Fibroblast of lung (primary cell): ENCODE data around the gene ITGB8. TPM values are rescaled to one million over a fixed set of nuclear protein-coding genes. Genes with fewer than 3 reads are reported as not detected.

Source experiments
- DNase-seq, 2 donors: peaks; one replicate each; pipeline versions ENCODE4 v3.0.0 to v3.0.0-alpha.2; 2010; ENCODE audit warnings: low read depth in 2 of 2
- H2AFZ ChIP-seq: 2 replicates; pipeline ENCODE4 v1.5.1; 2012; ENCODE audit warnings: low read length, control low read depth, inconsistent platforms
- H3K27ac ChIP-seq: 2 replicates; pipeline ENCODE4 v1.5.1; 2011; ENCODE audit warnings: low read length, control low read depth; ENCODE audit not compliant: insufficient read depth
- H3K27me3 ChIP-seq: 2 replicates; pipeline ENCODE4 v1.5.1; 2011; ENCODE audit warnings: mild to moderate bottlenecking, low read length; ENCODE audit not compliant: control insufficient read depth, insufficient read depth
- H3K36me3 ChIP-seq: 2 replicates; pipeline ENCODE4 v1.5.1; 2011; ENCODE audit warnings: low read length; ENCODE audit not compliant: control insufficient read depth, insufficient read depth
- H3K4me1 ChIP-seq: 2 replicates; pipeline ENCODE4 v1.5.1; 2011; ENCODE audit warnings: low read length; ENCODE audit not compliant: control insufficient read depth, insufficient read depth; ENCODE audit errors: extremely low read depth
- H3K4me2 ChIP-seq: 2 replicates; pipeline ENCODE4 v1.5.1; 2011; ENCODE audit warnings: low read length, control low read depth; ENCODE audit not compliant: insufficient read depth; ENCODE audit errors: extremely low read depth
- H3K4me3 ChIP-seq, 4 experiments: fragments of 200-600 bp in 1 of 4; sonication (generic) in 1 of 4; replicated peaks in 1 of 4; 2 replicates each; pipeline ENCODE4 v1.5.1; 2011 to 2016; ENCODE audit warnings: low read length in 4 of 4, low read depth in 3 of 4, mild to moderate bottlenecking in 3 of 4, control low read depth in 2 of 4, inconsistent platforms in 1 of 4, mixed read lengths in 1 of 4; ENCODE audit not compliant: insufficient read depth in 1 of 4; ENCODE audit errors: control extremely low read depth in 1 of 4
- H3K79me2 ChIP-seq: 2 replicates; pipeline ENCODE4 v1.5.1; 2012; ENCODE audit warnings: mild to moderate bottlenecking, low read length, inconsistent platforms; ENCODE audit not compliant: control insufficient read depth, insufficient read depth
- H3K9ac ChIP-seq: 2 replicates; pipeline ENCODE4 v1.5.1; 2011; ENCODE audit warnings: mild to moderate bottlenecking, low read length, control low read depth; ENCODE audit not compliant: insufficient read depth
- H3K9me3 ChIP-seq: 2 replicates; pipeline ENCODE4 v1.5.1; 2012; ENCODE audit warnings: low read depth, low read length; ENCODE audit not compliant: control insufficient read depth, insufficient read depth
- H4K20me1 ChIP-seq: 2 replicates; pipeline ENCODE4 v1.5.1; 2011; ENCODE audit warnings: low read length; ENCODE audit not compliant: control insufficient read depth, insufficient read depth; ENCODE audit errors: extremely low read depth
- EZH2 ChIP-seq: IDR thresholded peaks from 2 replicates; pipeline ENCODE4 v1.5.1; 2012; ENCODE audit warnings: low read length, control low read depth, mild to moderate bottlenecking; ENCODE audit errors: missing control alignments
- polyA plus RNA-seq, 2 donors: library from polyadenylated mRNA; depleted of rRNA in 1 of 2; stranded (reverse) in 1 of 2; unstranded in 1 of 2; fragments of >200 nt; gene quantifications; 2 replicates each; pipeline ENCODE4 v1.2.1, GENCODE V29; 2011 to 2012; ENCODE audit warnings: missing spikeins in 1 of 2
- total RNA-seq: library from RNA; depleted of rRNA; stranded (reverse); fragments of >200 nt; gene quantifications from 2 replicates; pipeline ENCODE4 v1.2.1, GENCODE V29; 2014
- TF ChIP-seq, protein P1 (sequence below), 2 donors: IDR thresholded peaks in 1 of 2; conservative IDR thresholded peaks in 1 of 2; 1 replicate in 1 of 2; 2 replicates in 1 of 2; pipeline ENCODE4 v1.5.1; 2011 to 2012; ENCODE audit warnings: low read length in 2 of 2, control low read depth in 1 of 2, inconsistent platforms in 1 of 2, low read depth in 1 of 2, mild to moderate bottlenecking in 1 of 2

The ITGB8 gene
- total and polyA plus RNA-seq, 2 donors (not counting 1 experiment from before 2014, with no cell fraction given) = 3.8 to 100 TPM

DNA sequence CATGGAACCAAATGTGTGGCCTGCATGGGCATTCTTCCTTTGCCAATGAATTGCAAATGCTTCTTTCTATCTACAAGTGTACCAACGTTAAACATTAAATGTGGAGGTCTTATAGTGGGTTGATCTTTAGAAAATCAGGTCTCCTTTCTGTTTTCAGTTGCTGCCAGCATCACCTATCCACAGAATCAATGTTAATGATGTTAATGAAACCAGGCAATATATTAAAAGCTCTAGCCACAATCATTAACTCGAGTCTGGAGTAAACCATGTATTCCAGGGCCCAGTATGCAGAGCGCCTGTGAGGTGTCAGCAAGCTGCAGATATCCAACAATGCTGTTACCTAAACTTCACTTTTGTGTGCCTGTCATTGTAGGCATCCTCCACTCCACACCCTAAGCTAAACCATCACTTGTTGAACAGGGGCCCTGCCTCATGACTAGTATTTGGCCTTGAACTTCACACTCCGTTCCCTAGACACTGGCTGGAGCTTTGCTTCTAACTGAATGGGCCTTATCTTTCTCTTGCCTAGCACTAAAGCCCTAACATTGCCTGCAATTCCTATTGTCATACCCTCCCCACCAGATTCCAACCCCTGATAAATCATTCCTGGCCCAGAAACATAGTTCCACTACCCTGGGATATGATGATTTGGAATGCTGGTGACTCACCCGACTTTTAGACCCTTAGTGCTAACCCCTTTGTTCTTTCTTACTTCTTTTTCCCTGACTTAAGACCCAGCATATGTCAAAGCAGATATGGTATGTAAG, 24.3 kb upstream of the ITGB8 start:
- Histone ChIP-seq H3K9me3 (no peaks in the 10 kb centered on the region), H3K4me1 (no peaks in the 10 kb centered on the region), H3K4me3 (no peak overlapping the region), H3K27ac (no peak overlapping the region), H3K4me2 (no peak overlapping the region), H4K20me1 (no peaks in the 10 kb centered on the region), H3K27me3 (no peaks in the 10 kb centered on the region), H2AFZ (no peak overlapping the region), H3K36me3 (no peaks in the 10 kb centered on the region), H3K79me2 (no peaks in the 10 kb centered on the region), H3K9ac (no peak overlapping the region)
- DNase-seq = peak in 1 of 2 donors; percentile 92
- no peak for TF ChIP-seq EZH2
- TF ChIP-seq, protein P1, sequence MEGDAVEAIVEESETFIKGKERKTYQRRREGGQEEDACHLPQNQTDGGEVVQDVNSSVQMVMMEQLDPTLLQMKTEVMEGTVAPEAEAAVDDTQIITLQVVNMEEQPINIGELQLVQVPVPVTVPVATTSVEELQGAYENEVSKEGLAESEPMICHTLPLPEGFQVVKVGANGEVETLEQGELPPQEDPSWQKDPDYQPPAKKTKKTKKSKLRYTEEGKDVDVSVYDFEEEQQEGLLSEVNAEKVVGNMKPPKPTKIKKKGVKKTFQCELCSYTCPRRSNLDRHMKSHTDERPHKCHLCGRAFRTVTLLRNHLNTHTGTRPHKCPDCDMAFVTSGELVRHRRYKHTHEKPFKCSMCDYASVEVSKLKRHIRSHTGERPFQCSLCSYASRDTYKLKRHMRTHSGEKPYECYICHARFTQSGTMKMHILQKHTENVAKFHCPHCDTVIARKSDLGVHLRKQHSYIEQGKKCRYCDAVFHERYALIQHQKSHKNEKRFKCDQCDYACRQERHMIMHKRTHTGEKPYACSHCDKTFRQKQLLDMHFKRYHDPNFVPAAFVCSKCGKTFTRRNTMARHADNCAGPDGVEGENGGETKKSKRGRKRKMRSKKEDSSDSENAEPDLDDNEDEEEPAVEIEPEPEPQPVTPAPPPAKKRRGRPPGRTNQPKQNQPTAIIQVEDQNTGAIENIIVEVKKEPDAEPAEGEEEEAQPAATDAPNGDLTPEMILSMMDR (conservative IDR thresholded peaks at IDR 0.05 in 1 of 2, IDR thresholded peaks at IDR 0.05 in 1 of 2; ENCODE audit: low read depth in 1 of 2, low read length in 2 of 2) = no peak

DNA sequence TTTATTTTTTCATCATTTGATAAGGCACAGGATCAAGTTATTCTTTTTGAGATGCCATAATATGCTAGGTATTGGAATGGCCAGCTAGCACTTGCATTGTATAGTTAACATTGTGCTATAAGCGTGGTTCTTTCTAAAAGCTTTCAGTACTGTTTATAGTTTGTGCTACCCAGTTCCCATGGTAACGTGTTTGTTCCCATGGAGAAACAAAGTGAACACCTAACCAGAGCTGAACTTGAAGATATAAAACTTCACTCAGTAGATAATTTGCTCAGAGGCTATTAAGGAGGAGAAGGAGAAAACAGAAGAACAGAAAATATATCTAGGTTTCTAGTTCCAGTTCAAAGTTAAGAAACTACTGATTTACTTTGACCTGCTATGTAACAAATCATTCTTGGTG, 23.6 kb upstream of the ITGB8 start:
- Histone ChIP-seq H3K9me3 (no peaks in the 10 kb centered on the region), H3K9ac (no peak overlapping the region), H3K4me3 (no peak overlapping the region), H3K36me3 (no peaks in the 10 kb centered on the region), H4K20me1 (no peaks in the 10 kb centered on the region), H3K4me2 (no peak overlapping the region), H3K27me3 (no peaks in the 10 kb centered on the region), H2AFZ (no peak overlapping the region), H3K79me2 (no peaks in the 10 kb centered on the region), H3K4me1 (no peaks in the 10 kb centered on the region), H3K27ac (no peak overlapping the region)
- TF ChIP-seq, protein P1 (conservative IDR thresholded peaks at IDR 0.05 in 1 of 2, IDR thresholded peaks at IDR 0.05 in 1 of 2; ENCODE audit: low read depth in 1 of 2, low read length in 2 of 2) = no peak
- TF ChIP-seq EZH2 = no peak
- peak; percentile 66 to 85 for DNase-seq

DNA sequence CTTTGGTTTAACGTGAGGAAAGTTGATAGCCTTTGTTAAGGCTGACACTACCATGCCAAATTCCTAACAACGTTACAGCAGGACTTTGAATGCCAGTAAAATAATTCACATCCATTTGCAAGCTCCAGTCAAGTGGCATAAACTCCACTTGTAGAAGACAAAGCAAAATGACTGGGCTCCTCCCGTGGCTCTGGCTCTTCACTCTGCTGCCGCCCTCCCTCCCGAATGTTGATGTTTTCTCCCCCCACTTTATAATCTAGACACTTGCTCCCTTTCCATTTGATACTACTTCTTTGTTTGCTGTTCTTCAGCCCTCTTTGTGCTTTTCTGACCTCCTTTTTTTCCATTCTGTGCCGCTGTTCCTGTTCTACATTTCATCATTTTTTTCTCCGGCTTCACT, 22.8 kb upstream of the ITGB8 start:
- Histone ChIP-seq H3K79me2 (no peaks in the 10 kb centered on the region), H4K20me1 (no peaks in the 10 kb centered on the region), H3K27ac (no peak overlapping the region), H3K27me3 (no peaks in the 10 kb centered on the region), H3K4me1 (no peaks in the 10 kb centered on the region), H2AFZ (no peak overlapping the region), H3K4me2 (no peak overlapping the region), H3K4me3 (no peak overlapping the region), H3K36me3 (no peaks in the 10 kb centered on the region), H3K9ac (no peak overlapping the region), H3K9me3 (no peaks in the 10 kb centered on the region)
- TF ChIP-seq, protein P1 (conservative IDR thresholded peaks at IDR 0.05 in 1 of 2, IDR thresholded peaks at IDR 0.05 in 1 of 2; ENCODE audit: low read depth in 1 of 2, low read length in 2 of 2) = no peak
- TF ChIP-seq EZH2 = no peak
- peak in 1 of 2 donors; percentile 79 for DNase-seq
